Right atrium auricular region (tissue), 2 donors: Measurements from ENCODE around the gene NRN1. TPM values are rescaled to one million over a fixed set of nuclear protein-coding genes. Genes with fewer than 3 reads are reported as not detected.

Source experiments
- DNase-seq: peaks from one replicate; pipeline ENCODE4 v3.0.0-alpha.2; 2019; ENCODE audit warnings: low spot score
- H3K27ac ChIP-seq, 2 donors: fragments of 200-600 bp; sonication (generic); 1 replicate in 1 of 2; 2 replicates in 1 of 2; pipeline ENCODE4 v1.5.1; 2016 to 2019
- H3K27me3 ChIP-seq, 2 donors: fragments of 200-600 bp; sonication (generic); one replicate each; pipeline versions ENCODE4 v1.5.1 to v1.6.0; 2017 to 2019
- H3K36me3 ChIP-seq: fragments of 200-600 bp; sonication (generic); one replicate; pipeline ENCODE4 v1.5.1; 2016
- H3K4me1 ChIP-seq, 2 donors: fragments of 200-600 bp; sonication (generic); one replicate each; pipeline versions ENCODE4 v1.5.1 to v1.6.0; 2017 to 2019
- H3K4me3 ChIP-seq, 2 donors: fragments of 200-600 bp; sonication (generic); 1 replicate in 1 of 2; 2 replicates in 1 of 2; pipeline ENCODE4 v1.5.1; 2017 to 2019; ENCODE audit warnings: mild to moderate bottlenecking in 1 of 2, moderate library complexity in 1 of 2
- H3K9me3 ChIP-seq, 2 donors: fragments of 200-600 bp; sonication (generic); one replicate each; pipeline ENCODE4 v1.5.1; 2019
- total RNA-seq, 2 donors: library from RNA; depleted of rRNA; stranded (reverse); fragments of >200 nt; gene quantifications; one replicate each; pipeline ENCODE4 v1.1.0, GENCODE V29; 2016
- TF ChIP-seq, protein P1 (sequence below), 2 donors: fragments of 200-600 bp; sonication (generic); IDR thresholded peaks; one replicate each; pipeline ENCODE4 v1.5.1; 2019; ENCODE audit warnings: antibody characterized with exemption in 2 of 2

NRN1 gene
- total RNA-seq, 2 donors from 2014 or later = 6.6 to 7.5 TPM

- Histone ChIP-seq H3K4me1 (peaks cover 0 to 48% of the 10 kb centered on the region in 2 donors), H3K36me3 (no peaks in the 10 kb centered on the region), H3K27ac (peak overlapping the region; percentile 60 to 63), H3K9me3 (no peaks in the 10 kb centered on the region), H3K4me3 (peak overlapping the region; percentile 12 to 51), H3K27me3 (peaks cover 49 to 69% of the 10 kb centered on the region in 2 donors)
- TF ChIP-seq, protein P1, sequence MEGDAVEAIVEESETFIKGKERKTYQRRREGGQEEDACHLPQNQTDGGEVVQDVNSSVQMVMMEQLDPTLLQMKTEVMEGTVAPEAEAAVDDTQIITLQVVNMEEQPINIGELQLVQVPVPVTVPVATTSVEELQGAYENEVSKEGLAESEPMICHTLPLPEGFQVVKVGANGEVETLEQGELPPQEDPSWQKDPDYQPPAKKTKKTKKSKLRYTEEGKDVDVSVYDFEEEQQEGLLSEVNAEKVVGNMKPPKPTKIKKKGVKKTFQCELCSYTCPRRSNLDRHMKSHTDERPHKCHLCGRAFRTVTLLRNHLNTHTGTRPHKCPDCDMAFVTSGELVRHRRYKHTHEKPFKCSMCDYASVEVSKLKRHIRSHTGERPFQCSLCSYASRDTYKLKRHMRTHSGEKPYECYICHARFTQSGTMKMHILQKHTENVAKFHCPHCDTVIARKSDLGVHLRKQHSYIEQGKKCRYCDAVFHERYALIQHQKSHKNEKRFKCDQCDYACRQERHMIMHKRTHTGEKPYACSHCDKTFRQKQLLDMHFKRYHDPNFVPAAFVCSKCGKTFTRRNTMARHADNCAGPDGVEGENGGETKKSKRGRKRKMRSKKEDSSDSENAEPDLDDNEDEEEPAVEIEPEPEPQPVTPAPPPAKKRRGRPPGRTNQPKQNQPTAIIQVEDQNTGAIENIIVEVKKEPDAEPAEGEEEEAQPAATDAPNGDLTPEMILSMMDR (IDR thresholded peaks at IDR 0.05) = no peak
- DNase-seq = no peak
Measured at GRCh38 chr6:6008089-6008647, 1.4 kb upstream of the NRN1 start.

DNA sequence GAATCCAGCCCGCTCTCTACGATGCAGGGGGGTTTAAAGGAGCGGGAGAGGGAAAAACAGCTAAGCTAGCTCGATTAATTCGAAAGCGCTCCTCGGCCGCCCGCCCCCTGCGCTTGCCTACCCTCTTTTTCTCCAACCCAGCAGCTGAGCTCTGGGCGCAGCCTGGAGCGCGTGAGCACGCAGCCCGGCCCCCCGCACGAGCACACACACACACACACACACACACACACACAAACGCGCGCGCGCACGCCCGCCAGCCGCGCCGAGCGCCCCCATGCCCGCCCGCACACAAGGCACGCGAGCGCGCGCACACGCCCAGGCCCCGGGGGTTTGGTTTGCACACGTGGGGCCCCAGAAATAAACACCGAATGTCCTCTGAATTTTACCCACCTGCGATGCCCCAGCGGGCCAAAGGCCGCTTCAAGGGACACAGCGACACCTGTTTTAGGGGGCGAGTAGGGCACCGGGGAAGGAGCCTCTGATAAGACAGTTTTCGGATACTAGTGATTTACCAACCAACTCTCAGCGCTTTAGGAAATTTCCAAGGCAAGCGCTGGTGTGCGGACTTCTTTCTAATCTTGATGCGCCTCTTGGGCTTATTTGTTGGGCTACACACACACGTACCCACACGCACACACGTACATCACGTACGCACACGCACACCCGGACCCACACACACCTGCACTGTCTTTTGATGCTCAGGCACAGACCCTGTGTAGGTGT is 802 bp upstream of the NRN1 start:
- TF ChIP-seq, protein P1 (IDR thresholded peaks at IDR 0.05) = peak in 1 of 2 donors; percentile 28
- no peaks in the 10 kb centered on the region for H3K9me3 ChIP-seq
- peak overlapping the region; percentile 37 to 51 for H3K4me3 ChIP-seq
- peak overlapping the region; percentile 60 to 63 for H3K27ac ChIP-seq
- DNase-seq = no peak
- peaks cover 56 to 75% of the 10 kb centered on the region in 2 donors for H3K27me3 ChIP-seq
- no peaks in the 10 kb centered on the region for H3K36me3 ChIP-seq
- peaks cover 0 to 53% of the 10 kb centered on the region in 2 donors for H3K4me1 ChIP-seq

DNA sequence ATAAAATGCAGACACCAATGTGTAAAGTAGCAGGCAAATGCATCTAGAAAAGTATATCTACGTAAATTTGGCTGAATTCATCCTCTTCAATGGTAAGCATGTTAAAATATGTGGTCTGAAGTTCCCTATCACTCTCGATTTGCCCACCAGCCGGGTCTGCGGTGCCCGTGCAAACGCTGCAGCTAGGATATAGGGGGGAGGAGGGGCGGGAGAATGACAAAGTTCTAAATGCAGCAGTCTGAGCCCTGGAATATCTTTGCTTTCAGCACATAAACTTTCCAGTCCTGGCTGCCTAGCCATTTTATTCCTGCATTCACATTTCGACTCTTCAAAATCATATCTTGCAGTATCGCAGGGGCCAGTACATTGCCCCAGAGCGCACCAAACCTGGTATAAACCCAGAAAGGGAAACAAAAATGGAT is 708 bp downstream of the NRN1 start:
- TF ChIP-seq, protein P1 (IDR thresholded peaks at IDR 0.05) = no peak
- Histone ChIP-seq H3K36me3 (no peaks in the 10 kb centered on the region), H3K27me3 (peaks cover 63 to 84% of the 10 kb centered on the region in 2 donors), H3K9me3 (no peaks in the 10 kb centered on the region), H3K27ac (peak overlapping the region; percentile 60 to 63), H3K4me1 (peaks cover 0 to 60% of the 10 kb centered on the region in 2 donors), H3K4me3 (peak overlapping the region; percentile 37 to 51)
- no peak for DNase-seq

- TF ChIP-seq, protein P1 (IDR thresholded peaks at IDR 0.05) = no peak
- no peaks in the 10 kb centered on the region for H3K9me3 ChIP-seq
- DNase-seq = no peak
- H3K27ac ChIP-seq = no peak overlapping the region
- peaks cover 0 to 60% of the 10 kb centered on the region in 2 donors for H3K4me1 ChIP-seq
- H3K4me3 ChIP-seq = peak overlapping the region; percentile 37 to 51
- H3K27me3 ChIP-seq = peaks cover 63 to 84% of the 10 kb centered on the region in 2 donors
- H3K36me3 ChIP-seq = no peaks in the 10 kb centered on the region
Measured at GRCh38 chr6:6005051-6006005, 1.4 kb downstream of the NRN1 start.

GRCh38 chr6:6004390-6004995 is 2.2 kb downstream of the NRN1 start:
- peak overlapping the region; percentile 31 to 51 for H3K4me3 ChIP-seq
- H3K9me3 ChIP-seq = no peaks in the 10 kb centered on the region
- H3K27me3 ChIP-seq = peaks cover 71 to 83% of the 10 kb centered on the region in 2 donors
- H3K36me3 ChIP-seq = no peaks in the 10 kb centered on the region
- peaks cover 0 to 65% of the 10 kb centered on the region in 2 donors for H3K4me1 ChIP-seq
- peak overlapping the region; percentile 29 to 58 for H3K27ac ChIP-seq
- TF ChIP-seq, protein P1 (IDR thresholded peaks at IDR 0.05) = no peak
- DNase-seq = no peak
